GOT3 (cell line): Measurements from ENCODE around the gene PAX7.

ENCODE experiments used
- DNase-seq: peaks from one replicate; lab custom pipeline; 2025; ENCODE audit warnings: mixed read lengths; lab: John Stamatoyannopoulos, UW

Gene PAX7

GRCh38 chr1:18618546-18619466 is 11.8 kb upstream of the PAX7 start:
- no peak for DNase-seq

- DNase-seq = no peak
These were observed 11.2 kb upstream of the PAX7 start for GRCh38 chr1:18619467-18619835.

- no peak for DNase-seq
These were observed 2.1 kb upstream of the PAX7 start for GRCh38 chr1:18628511-18628910.

- no peak for DNase-seq
These were observed 761 bp upstream of the PAX7 start for GRCh38 chr1:18629659-18630510.

- no peak for DNase-seq
These were observed 1.0 kb downstream of the PAX7 start for GRCh38 chr1:18631496-18632217.

GRCh38 chr1:18632218-18632588 is 1.6 kb downstream of the PAX7 start:
- no peak for DNase-seq

GRCh38 chr1:18632783-18633421 is 2.3 kb downstream of the PAX7 start:
- no peak for DNase-seq

GRCh38 chr1:18633422-18634155 is 2.9 kb downstream of the PAX7 start:
- no peak for DNase-seq

GRCh38 chr1:18634276-18634675 is 3.6 kb downstream of the PAX7 start:
- DNase-seq = no peak

GRCh38 chr1:18635070-18635577 is 4.5 kb downstream of the PAX7 start:
- DNase-seq = no peak

GRCh38 chr1:18635891-18636595 is 5.4 kb downstream of the PAX7 start:
- DNase-seq = no peak

- DNase-seq = no peak
These were observed 6.2 kb downstream of the PAX7 start for GRCh38 chr1:18636596-18637508.

GRCh38 chr1:18637511-18637960 is 6.9 kb downstream of the PAX7 start:
- no peak for DNase-seq

GRCh38 chr1:18637962-18638834 is 7.6 kb downstream of the PAX7 start:
- no peak for DNase-seq

GRCh38 chr1:18638835-18639364 is 8.3 kb downstream of the PAX7 start:
- DNase-seq = no peak

GRCh38 chr1:18639368-18640055 is 8.9 kb downstream of the PAX7 start:
- no peak for DNase-seq
